ENCODE data around the gene ESYT3.

ESYT3 gene

GRCh38 chr3:138509586-138509985 is 75.2 kb downstream of the ESYT3 start:
- CTCF ChIA-PET, result no interaction called here
- no peak overlapping the region for H3K27ac ChIP-seq (ENCODE audit: extremely low read depth, low read depth, low read length)
- H3K4me1 ChIP-seq (ENCODE audit: control insufficient read depth, insufficient read depth, low read length), result no peaks in the 10 kb centered on the region
- no peaks in the 10 kb centered on the region for H3K9me3 ChIP-seq (ENCODE audit: control insufficient read depth, insufficient read depth, low read depth, low read length)
- TF ChIP-seq PRDM2 (tag by site-specific recombination; IDR thresholded peaks at IDR 0.05; ENCODE audit: borderline replicate concordance), result no peak
- no peak for TF ChIP-seq ZNF146 (tag by site-specific recombination; IDR thresholded peaks at IDR 0.05)
- no peak for TF ChIP-seq ZNF792 (tag by site-specific recombination; IDR thresholded peaks at IDR 0.05)
- TF ChIP-seq ZNF843 (tag by site-specific recombination; IDR thresholded peaks at IDR 0.05), result no peak
- TF ChIP-seq PRDM6 (tag by site-specific recombination; IDR thresholded peaks at IDR 0.05), result no peak
- TF ChIP-seq ZNF521 (tag by site-specific recombination; IDR thresholded peaks at IDR 0.05), result no peak
- TF ChIP-seq ZNF280D (tag by site-specific recombination; IDR thresholded peaks at IDR 0.05), result no peak
- TF ChIP-seq PATZ1 (tag by site-specific recombination; IDR thresholded peaks at IDR 0.05), result no peak
- no peak for TF ChIP-seq ZNF785 (tag by site-specific recombination; IDR thresholded peaks at IDR 0.05)
- TF ChIP-seq ZBTB26 (tag by site-specific recombination; optimal IDR thresholded peaks at IDR 0.05), result no peak
- TF ChIP-seq ZNF2 (tag by site-specific recombination; IDR thresholded peaks at IDR 0.05), result no peak
- H3K4me3 ChIP-seq (ENCODE audit: low read depth, low read length), result no peak overlapping the region
- peaks cover 0 to 6% of the 10 kb centered on the region in 2 experiments; a peak in 1 of 3 replicates for H3K36me3 ChIP-seq (ENCODE audit: control insufficient read depth in 2 of 2, insufficient read depth in 1 of 2, low read length in 2 of 2)
- POLR2A ChIA-PET, result no interaction called here
